Glutamatergic neuron (in vitro differentiated cells): ENCODE measurements around the gene HOXD9. TPM values are rescaled to one million over a fixed set of nuclear protein-coding genes. Genes with fewer than 3 reads are reported as not detected.

Experiments
- DNase-seq: peaks from one replicate; pipeline ENCODE4 v3.0.0; 2022
- H3K27ac Mint-ChIP-seq: one replicate; pipeline ENCODE4 v1.8.0; 2020; ENCODE audit warnings: mild to moderate bottlenecking, mixed read lengths, inconsistent platforms; ENCODE audit not compliant: unreplicated experiment
- H3K27me3 Mint-ChIP-seq: one replicate; pipeline ENCODE4 v1.8.0; 2020; ENCODE audit warnings: mild to moderate bottlenecking, moderate library complexity, mixed read lengths, inconsistent platforms; ENCODE audit not compliant: unreplicated experiment
- H3K36me3 Mint-ChIP-seq: one replicate; pipeline ENCODE4 v1.8.0; 2020; ENCODE audit warnings: mild to moderate bottlenecking, mixed read lengths, inconsistent platforms; ENCODE audit not compliant: unreplicated experiment
- H3K4me1 Mint-ChIP-seq: one replicate; pipeline ENCODE4 v1.8.0; 2020; ENCODE audit warnings: mild to moderate bottlenecking, low read depth, mixed read lengths, inconsistent platforms; ENCODE audit not compliant: unreplicated experiment
- H3K4me3 Mint-ChIP-seq: one replicate; pipeline ENCODE4 v1.8.0; 2020; ENCODE audit warnings: mild to moderate bottlenecking, mixed read lengths, inconsistent platforms; ENCODE audit not compliant: unreplicated experiment
- H3K9me3 Mint-ChIP-seq: one replicate; pipeline ENCODE4 v1.8.0; 2020; ENCODE audit warnings: mild to moderate bottlenecking, moderate library complexity, mixed read lengths, inconsistent platforms; ENCODE audit not compliant: unreplicated experiment
- CTCF ChIP-seq: fragments of 200-600 bp; sonication (generic); IDR thresholded peaks from one replicate; pipeline ENCODE4 v1.5.0; 2021; ENCODE audit not compliant: partially characterized antibody, unreplicated experiment
- total RNA-seq: library from RNA; stranded (reverse); fragmentation: NEBNext Ultra II Directional; extraction: Animal tissue kit (Norgen Biotek cat#: 25700); gene quantifications from one replicate; pipeline ENCODE4 v1.2.1, GENCODE V29; 2021; ENCODE audit not compliant: unreplicated experiment

Gene HOXD9
- total RNA-seq, 1 donor from 2014 or later = 0.44 TPM

GRCh38 chr2:176156807-176157498 lies 34.4 kb downstream of the HOXD9 start, which contains the start of gene HOXD3:
TSS of gene HOXD3 (plus strand) at chr2:176157307. CDS start at chr2:176169115, 11,808 bp downstream.
- no peak for TF ChIP-seq CTCF
- Mint-ChIP-seq H3K4me3 (peak within 1 kb of the TSS; percentile 61), H3K4me1 (no peaks in the 10 kb centered on the region), H3K9me3 (peaks cover 10% of the 10 kb centered on the region), H3K36me3 (no peaks in the 10 kb centered on the region), H3K27ac (no peak within 1 kb of the TSS), H3K27me3 (peaks cover 31% of the 10 kb centered on the region)
- DNase-seq = no peak

GRCh38 chr2:176157499-176158185 lies 35.1 kb downstream of the HOXD9 start:
- TF ChIP-seq CTCF = no peak
- peaks cover 34% of the 10 kb centered on the region for H3K27me3 Mint-ChIP-seq
- H3K4me3 Mint-ChIP-seq = peak overlapping the region; percentile 61
- H3K4me1 Mint-ChIP-seq = no peaks in the 10 kb centered on the region
- peak; percentile 56 for DNase-seq
- no peaks in the 10 kb centered on the region for H3K36me3 Mint-ChIP-seq
- no peak overlapping the region for H3K27ac Mint-ChIP-seq
- H3K9me3 Mint-ChIP-seq = peaks cover 10% of the 10 kb centered on the region

GRCh38 chr2:176158186-176158591 lies 35.7 kb downstream of the HOXD9 start:
- no peaks in the 10 kb centered on the region for H3K36me3 Mint-ChIP-seq
- no peak overlapping the region for H3K27ac Mint-ChIP-seq
- DNase-seq = peak; percentile 27
- H3K4me1 Mint-ChIP-seq = no peaks in the 10 kb centered on the region
- H3K9me3 Mint-ChIP-seq = peaks cover 10% of the 10 kb centered on the region
- TF ChIP-seq CTCF = no peak
- H3K4me3 Mint-ChIP-seq = peak overlapping the region; percentile 17
- H3K27me3 Mint-ChIP-seq = peaks cover 37% of the 10 kb centered on the region

- TF ChIP-seq CTCF = no peak
- no peak for DNase-seq
- no peak overlapping the region for H3K27ac Mint-ChIP-seq
- H3K36me3 Mint-ChIP-seq = peaks cover under 1% of the 10 kb centered on the region
- peaks cover 13% of the 10 kb centered on the region for H3K9me3 Mint-ChIP-seq
- peaks cover 41% of the 10 kb centered on the region for H3K27me3 Mint-ChIP-seq
- H3K4me1 Mint-ChIP-seq = no peaks in the 10 kb centered on the region
- H3K4me3 Mint-ChIP-seq = no peak overlapping the region
These were observed 36.5 kb downstream of the HOXD9 start for GRCh38 chr2:176158855-176159662.
